ENCODE data around the gene ARSH. TPM values are rescaled to one million over a fixed set of nuclear protein-coding genes. Genes with fewer than 3 reads are reported as not detected.

The ARSH gene
- total RNA-seq, 1 donor from 2014 or later = not detected

- no peak for FAIRE-seq
Observed at GRCh38 chrX:3052860-3053259, 46.5 kb downstream of the ARSH start.

DNA sequence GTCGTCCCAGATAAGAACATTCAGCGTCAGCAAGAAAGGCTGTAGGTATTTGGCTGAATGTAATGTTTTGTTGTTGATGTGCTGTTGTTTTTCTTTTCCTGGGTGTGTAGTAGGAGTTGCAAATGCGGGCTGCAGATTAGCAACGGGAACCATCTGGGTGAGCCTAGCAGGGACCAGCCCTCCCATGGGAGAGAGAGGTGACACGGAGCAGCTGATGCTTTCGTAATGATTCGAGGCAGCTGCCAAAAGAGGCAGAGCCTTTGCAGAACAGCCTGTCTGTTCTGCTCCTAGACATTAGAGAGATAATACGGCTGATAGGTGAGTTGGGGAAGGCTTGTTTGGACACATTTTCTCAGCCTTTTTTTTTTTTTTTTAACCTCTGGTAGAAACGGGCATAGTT, 60.2 kb downstream of the ARSH start:
- H3K4me3 Mint-ChIP-seq (ENCODE audit: unreplicated experiment) = no peak overlapping the region
- Histone ChIP-seq H3K36me3 (ENCODE audit: insufficient read depth, low read length) (no peaks in the 10 kb centered on the region), H3K79me2 (ENCODE audit: insufficient read depth, low read length) (no peaks in the 10 kb centered on the region), H4K20me1 (ENCODE audit: insufficient read depth, low read length) (no peaks in the 10 kb centered on the region), H2AFZ (ENCODE audit: low read depth, low read length) (no peak overlapping the region), H3K4me2 (ENCODE audit: low read length) (no peak overlapping the region), H3K27ac (ENCODE audit: low read depth, low read length) (no peak overlapping the region), H3K4me1 (ENCODE audit: insufficient read depth, low read length) (no peaks in the 10 kb centered on the region), H3K27me3 (ENCODE audit: insufficient read depth, low read length) (no peaks in the 10 kb centered on the region), H3K9me3 (ENCODE audit: insufficient read depth, low read depth, low read length) (no peaks in the 10 kb centered on the region), H3K4me3 (ENCODE audit: insufficient read depth, low read depth, low read length) (no peak overlapping the region), H3K9ac (ENCODE audit: low read length) (no peak overlapping the region)
- H3K27ac Mint-ChIP-seq (ENCODE audit: unreplicated experiment) = no peak overlapping the region
- DNase-seq (ENCODE audit: low read depth) (peak; percentile 12), FAIRE-seq (no peak)
- no peak for TF ChIP-seq EZH2 (IDR thresholded peaks at IDR 0.05; ENCODE audit: insufficient read depth, low read length)
- TF ChIP-seq, protein P1, sequence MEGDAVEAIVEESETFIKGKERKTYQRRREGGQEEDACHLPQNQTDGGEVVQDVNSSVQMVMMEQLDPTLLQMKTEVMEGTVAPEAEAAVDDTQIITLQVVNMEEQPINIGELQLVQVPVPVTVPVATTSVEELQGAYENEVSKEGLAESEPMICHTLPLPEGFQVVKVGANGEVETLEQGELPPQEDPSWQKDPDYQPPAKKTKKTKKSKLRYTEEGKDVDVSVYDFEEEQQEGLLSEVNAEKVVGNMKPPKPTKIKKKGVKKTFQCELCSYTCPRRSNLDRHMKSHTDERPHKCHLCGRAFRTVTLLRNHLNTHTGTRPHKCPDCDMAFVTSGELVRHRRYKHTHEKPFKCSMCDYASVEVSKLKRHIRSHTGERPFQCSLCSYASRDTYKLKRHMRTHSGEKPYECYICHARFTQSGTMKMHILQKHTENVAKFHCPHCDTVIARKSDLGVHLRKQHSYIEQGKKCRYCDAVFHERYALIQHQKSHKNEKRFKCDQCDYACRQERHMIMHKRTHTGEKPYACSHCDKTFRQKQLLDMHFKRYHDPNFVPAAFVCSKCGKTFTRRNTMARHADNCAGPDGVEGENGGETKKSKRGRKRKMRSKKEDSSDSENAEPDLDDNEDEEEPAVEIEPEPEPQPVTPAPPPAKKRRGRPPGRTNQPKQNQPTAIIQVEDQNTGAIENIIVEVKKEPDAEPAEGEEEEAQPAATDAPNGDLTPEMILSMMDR (IDR thresholded peaks at IDR 0.05; ENCODE audit: insufficient read depth, low read depth, low read length) = no peak
- H3K27me3 Mint-ChIP-seq (ENCODE audit: low read depth, unreplicated experiment) = no peaks in the 10 kb centered on the region
- H3K4me1 Mint-ChIP-seq (ENCODE audit: low read depth, unreplicated experiment) = no peaks in the 10 kb centered on the region
- no peaks in the 10 kb centered on the region for H3K9me3 Mint-ChIP-seq (ENCODE audit: unreplicated experiment)
- no peaks in the 10 kb centered on the region for H3K36me3 Mint-ChIP-seq (ENCODE audit: low read depth, unreplicated experiment)

More at GRCh38 chrX:3052860-3053259, 46.5 kb downstream of the ARSH start:
- Histone ChIP-seq H3K27me3 (ENCODE audit: insufficient read depth, low read length) (no peaks in the 10 kb centered on the region), H3K79me2 (ENCODE audit: insufficient read depth, low read length) (no peaks in the 10 kb centered on the region), H2AFZ (ENCODE audit: low read depth, low read length) (no peak overlapping the region), H3K9ac (ENCODE audit: low read length) (no peak overlapping the region), H3K4me1 (ENCODE audit: insufficient read depth, low read length) (no peaks in the 10 kb centered on the region), H3K9me3 (ENCODE audit: insufficient read depth, low read depth, low read length) (no peaks in the 10 kb centered on the region), H3K36me3 (ENCODE audit: insufficient read depth, low read length) (no peaks in the 10 kb centered on the region), H3K4me2 (ENCODE audit: low read length) (no peak overlapping the region), H3K27ac (ENCODE audit: low read depth, low read length) (no peak overlapping the region), H4K20me1 (ENCODE audit: insufficient read depth, low read length) (no peaks in the 10 kb centered on the region), H3K4me3 (ENCODE audit: insufficient read depth, low read depth, low read length) (no peak overlapping the region)
- Mint-ChIP-seq H3K4me1 (ENCODE audit: low read depth, unreplicated experiment) (no peaks in the 10 kb centered on the region), H3K36me3 (ENCODE audit: low read depth, unreplicated experiment) (no peaks in the 10 kb centered on the region), H3K27ac (ENCODE audit: unreplicated experiment) (no peak overlapping the region), H3K4me3 (ENCODE audit: unreplicated experiment) (no peak overlapping the region), H3K27me3 (ENCODE audit: low read depth, unreplicated experiment) (no peaks in the 10 kb centered on the region), H3K9me3 (ENCODE audit: unreplicated experiment) (no peaks in the 10 kb centered on the region)
- no peak for DNase-seq (ENCODE audit: low read depth)
- TF ChIP-seq, protein P1 (IDR thresholded peaks at IDR 0.05; ENCODE audit: insufficient read depth, low read depth, low read length) = no peak
- TF ChIP-seq EZH2 (IDR thresholded peaks at IDR 0.05; ENCODE audit: insufficient read depth, low read length) = no peak

- DNase-seq (ENCODE audit: low read depth) (no peak), FAIRE-seq (no peak)
- H3K36me3 ChIP-seq (ENCODE audit: insufficient read depth, low read length) = no peaks in the 10 kb centered on the region
- H3K9ac ChIP-seq (ENCODE audit: low read length) = no peak overlapping the region
- no peaks in the 10 kb centered on the region for H3K27me3 ChIP-seq (ENCODE audit: insufficient read depth, low read length)
- no peaks in the 10 kb centered on the region for H3K4me1 Mint-ChIP-seq (ENCODE audit: low read depth, unreplicated experiment)
- H3K27me3 Mint-ChIP-seq (ENCODE audit: low read depth, unreplicated experiment) = peaks cover 12% of the 10 kb centered on the region
- no peak overlapping the region for H3K27ac ChIP-seq (ENCODE audit: low read depth, low read length)
- H3K79me2 ChIP-seq (ENCODE audit: insufficient read depth, low read length) = no peaks in the 10 kb centered on the region
- H3K4me2 ChIP-seq (ENCODE audit: low read length) = no peak overlapping the region
- peaks cover 1% of the 10 kb centered on the region for H3K36me3 Mint-ChIP-seq (ENCODE audit: low read depth, unreplicated experiment)
- H4K20me1 ChIP-seq (ENCODE audit: insufficient read depth, low read length) = no peaks in the 10 kb centered on the region
- no peak overlapping the region for H3K4me3 ChIP-seq (ENCODE audit: insufficient read depth, low read depth, low read length)
- no peaks in the 10 kb centered on the region for H3K4me1 ChIP-seq (ENCODE audit: insufficient read depth, low read length)
- no peaks in the 10 kb centered on the region for H3K9me3 ChIP-seq (ENCODE audit: insufficient read depth, low read depth, low read length)
- no peak overlapping the region for H2AFZ ChIP-seq (ENCODE audit: low read depth, low read length)
- TF ChIP-seq, protein P1 (IDR thresholded peaks at IDR 0.05; ENCODE audit: insufficient read depth, low read depth, low read length) = no peak
- no peak for TF ChIP-seq EZH2 (IDR thresholded peaks at IDR 0.05; ENCODE audit: insufficient read depth, low read length)
- H3K4me3 Mint-ChIP-seq (ENCODE audit: unreplicated experiment) = no peak overlapping the region
- H3K9me3 Mint-ChIP-seq (ENCODE audit: unreplicated experiment) = no peaks in the 10 kb centered on the region
- no peak overlapping the region for H3K27ac Mint-ChIP-seq (ENCODE audit: unreplicated experiment)
Observed at GRCh38 chrX:3075959-3076358, 69.6 kb downstream of the ARSH start.
